UCSD-AML1 (cell line): Measurements from ENCODE around the gene MAP3K2.

Experiments used
- DNase-seq: peaks from one replicate; lab custom pipeline; 2025; ENCODE audit not compliant: unreplicated experiment; lab: John Stamatoyannopoulos, UW

Gene MAP3K2

GRCh38 chr2:127384529-127384928 lies 3.2 kb downstream of the MAP3K2 start:
- no peak for DNase-seq

GRCh38 chr2:127382831-127383230 lies 4.9 kb downstream of the MAP3K2 start:
- DNase-seq: no peak

DNA sequence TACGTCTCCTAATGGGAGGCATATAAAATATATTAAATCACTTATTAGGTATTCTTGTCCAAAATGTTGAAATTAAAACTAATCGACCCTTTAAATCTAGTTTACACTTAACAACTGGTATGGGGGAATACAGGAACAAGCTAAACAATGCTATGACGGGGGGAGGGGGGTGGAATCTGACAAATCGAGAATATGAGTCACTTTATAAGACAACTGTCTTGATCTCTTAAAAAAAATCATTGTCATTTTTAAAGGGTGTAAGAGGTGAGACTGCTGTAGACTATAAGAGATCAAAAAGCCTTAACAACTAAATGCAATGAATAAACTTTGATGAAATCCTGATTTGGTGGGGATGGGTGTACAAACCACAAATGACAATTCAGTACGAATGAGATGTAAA lies 6.0 kb downstream of the MAP3K2 start:
- DNase-seq: no peak

GRCh38 chr2:127379712-127380355 lies 7.9 kb downstream of the MAP3K2 start:
- no peak for DNase-seq

GRCh38 chr2:127378720-127379119 lies 9.1 kb downstream of the MAP3K2 start:
- DNase-seq: no peak

GRCh38 chr2:127377262-127377661 lies 10.5 kb downstream of the MAP3K2 start:
- DNase-seq: no peak

GRCh38 chr2:127376257-127376656 lies 11.5 kb downstream of the MAP3K2 start:
- no peak for DNase-seq

DNA sequence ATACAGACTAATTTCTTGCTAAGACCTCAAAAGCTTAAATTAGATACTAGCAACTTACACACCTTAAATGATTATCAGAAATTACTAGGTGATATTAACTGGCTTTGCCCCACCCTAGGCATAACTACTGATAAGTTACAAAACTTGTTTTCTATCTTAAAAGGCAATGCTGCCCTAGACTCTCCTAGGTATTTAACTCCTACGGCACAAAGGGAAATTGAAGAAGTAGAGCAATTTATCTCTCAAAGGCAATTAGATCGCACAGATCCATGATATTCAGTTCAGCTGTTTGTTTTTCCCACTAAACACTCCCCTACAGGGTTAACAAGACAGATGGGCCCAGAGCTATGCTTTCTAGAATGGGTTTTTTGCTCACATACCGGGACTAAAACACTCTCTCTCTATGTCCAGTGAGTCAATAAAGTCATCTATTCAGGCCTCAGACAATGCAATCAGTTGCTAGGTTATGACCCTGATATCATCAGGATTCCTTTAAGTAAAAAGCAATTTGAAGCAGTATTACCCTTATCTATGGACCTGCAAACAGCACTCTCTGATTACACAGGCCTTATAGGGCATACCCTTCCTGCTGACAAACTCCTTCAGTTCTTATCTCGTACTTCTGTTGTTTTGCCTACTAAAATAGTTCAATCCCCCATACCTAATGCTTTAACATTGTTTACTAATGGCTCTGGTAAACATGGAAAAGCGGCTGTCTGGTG lies 14.3 kb downstream of the MAP3K2 start:
- DNase-seq: no peak

DNA sequence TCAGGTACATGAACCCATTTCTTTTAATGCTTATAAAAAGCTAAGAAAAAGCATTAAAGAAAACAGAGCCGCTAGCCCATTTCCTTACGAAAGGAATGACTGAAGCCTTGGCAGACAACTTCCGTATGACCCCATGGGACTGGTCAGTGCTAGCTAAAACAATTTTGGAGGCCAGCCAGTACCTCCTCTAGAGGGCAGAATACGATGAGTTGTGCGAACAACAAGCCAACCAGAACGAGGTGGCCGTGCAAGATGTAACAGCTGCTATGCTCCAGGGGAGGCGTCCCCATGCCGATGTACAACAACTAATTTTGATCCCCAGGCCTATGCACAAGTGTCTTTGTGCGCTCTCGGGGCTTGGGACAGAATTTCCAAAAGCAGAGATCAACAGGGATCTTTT lies 16.7 kb downstream of the MAP3K2 start:
- no peak for DNase-seq

DNA sequence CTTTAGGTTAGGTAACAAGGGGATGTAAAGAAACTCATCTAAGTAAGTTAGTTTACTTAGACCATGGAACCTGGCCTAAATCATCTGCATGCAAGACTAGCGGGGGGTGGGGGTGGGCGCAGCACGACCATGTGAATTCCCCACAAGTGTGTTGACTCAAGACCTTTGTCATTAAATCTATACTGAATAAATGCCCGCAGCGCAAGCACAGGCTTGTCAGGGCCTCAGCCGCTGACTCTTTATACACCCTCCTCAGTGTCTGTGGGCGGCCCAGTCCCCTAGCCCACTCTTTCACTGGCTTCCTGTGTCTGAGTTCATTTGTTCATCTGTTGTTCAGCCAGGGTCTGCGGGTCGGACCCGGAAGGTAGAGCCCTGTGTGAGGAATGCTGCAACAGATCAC lies 17.8 kb downstream of the MAP3K2 start:
- DNase-seq: no peak

GRCh38 chr2:127365211-127365643 lies 22.5 kb downstream of the MAP3K2 start:
- DNase-seq: no peak

DNA sequence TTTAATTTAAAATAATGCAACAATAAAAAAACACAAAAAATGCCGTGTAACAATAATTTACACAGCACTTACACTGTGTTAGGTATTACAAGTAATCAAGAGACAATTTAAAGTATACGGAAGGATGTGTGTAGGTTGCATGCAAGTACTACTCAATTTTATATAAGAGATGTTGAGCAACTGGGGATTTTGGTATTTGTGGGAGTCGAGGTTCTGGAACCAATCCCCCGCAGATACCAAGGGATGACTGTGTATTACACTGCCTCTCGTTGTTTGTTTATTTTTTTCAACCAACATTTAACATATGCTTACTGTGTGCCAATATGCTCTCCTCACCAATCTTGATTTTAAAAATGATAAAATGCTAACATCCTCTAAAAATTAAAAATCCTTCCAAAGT lies 24.8 kb downstream of the MAP3K2 start:
- no peak for DNase-seq

DNA sequence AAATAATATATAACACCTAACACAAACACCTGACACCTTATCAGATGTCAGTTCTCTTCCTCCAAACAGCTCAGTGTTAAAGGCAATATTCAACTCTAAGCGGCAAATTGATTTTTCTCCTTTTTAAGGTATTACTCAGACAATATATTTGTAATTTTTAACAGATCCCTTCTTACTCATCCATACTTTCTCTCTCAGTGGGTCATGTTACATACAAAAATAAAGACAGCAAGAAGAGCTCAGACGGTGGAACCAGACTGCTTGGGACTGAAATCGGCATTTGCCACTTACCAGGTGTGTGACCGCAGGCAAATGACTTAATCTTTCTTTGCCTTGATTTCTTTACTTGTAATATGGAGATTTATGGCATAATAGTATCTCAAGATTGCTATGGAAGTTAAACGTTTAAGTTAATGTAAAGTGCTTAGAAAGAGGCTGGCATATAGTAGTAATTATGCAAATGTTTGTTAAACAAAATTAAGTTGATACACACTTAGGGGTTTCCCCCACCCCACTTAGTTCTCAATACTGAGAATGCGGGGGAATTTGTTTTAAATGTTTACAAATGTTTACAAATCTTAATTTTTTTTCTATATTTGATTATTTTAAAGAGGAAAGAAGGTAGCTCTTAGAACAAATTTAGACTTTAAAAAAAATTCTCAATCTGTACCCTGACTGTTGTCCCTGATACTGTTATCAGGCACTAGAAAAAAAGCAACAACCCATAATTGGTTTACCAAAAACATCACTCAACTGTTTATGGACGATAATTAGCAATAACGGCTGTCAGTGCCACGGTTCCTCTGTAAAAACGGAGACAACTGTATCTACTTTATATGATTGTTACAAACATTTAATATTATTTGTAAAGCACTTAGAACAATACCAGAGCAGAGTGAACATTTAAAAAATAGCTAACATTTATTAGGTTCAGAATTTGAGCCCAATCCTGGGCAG lies 25.6 kb downstream of the MAP3K2 start:
- no peak for DNase-seq

DNA sequence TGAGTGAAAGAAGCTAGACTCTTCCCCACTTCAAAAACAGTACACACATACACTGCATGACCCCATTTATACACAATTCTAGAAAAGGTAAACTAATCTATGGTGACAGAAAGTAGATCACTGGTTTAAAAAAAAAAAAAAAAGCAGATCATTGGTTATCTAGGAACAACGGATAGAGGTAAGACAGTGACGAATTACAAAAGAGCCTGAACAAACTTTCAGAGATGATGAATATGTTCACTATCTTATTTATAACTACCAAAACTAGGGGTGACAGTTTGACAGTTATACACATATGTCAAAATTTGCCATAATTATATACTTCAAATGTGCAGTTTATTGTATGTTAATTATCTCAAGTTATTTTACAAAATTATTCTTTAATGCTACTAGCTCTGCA lies 27.5 kb downstream of the MAP3K2 start:
- no peak for DNase-seq

GRCh38 chr2:127359520-127359919 lies 28.3 kb downstream of the MAP3K2 start:
- no peak for DNase-seq

DNA sequence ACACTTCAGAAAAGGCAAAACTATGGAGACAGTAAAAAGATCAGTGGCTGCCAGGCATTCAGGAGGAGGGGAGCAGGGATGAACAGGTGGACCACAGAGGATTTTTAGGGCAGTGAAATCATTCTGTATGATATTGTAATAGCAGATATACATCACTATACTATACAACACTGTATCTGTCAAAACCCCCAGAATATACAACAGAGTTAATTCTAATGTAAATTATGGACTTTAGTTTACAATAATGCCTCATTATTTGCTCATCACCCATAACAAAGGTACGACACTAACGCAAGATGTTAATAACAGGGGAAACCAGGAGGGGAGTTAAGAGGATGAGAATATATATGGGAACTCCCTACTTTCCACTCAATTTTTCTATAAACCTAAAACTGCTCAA lies 28.8 kb downstream of the MAP3K2 start:
- DNase-seq: no peak

GRCh38 chr2:127358044-127358443 lies 29.7 kb downstream of the MAP3K2 start:
- no peak for DNase-seq

DNA sequence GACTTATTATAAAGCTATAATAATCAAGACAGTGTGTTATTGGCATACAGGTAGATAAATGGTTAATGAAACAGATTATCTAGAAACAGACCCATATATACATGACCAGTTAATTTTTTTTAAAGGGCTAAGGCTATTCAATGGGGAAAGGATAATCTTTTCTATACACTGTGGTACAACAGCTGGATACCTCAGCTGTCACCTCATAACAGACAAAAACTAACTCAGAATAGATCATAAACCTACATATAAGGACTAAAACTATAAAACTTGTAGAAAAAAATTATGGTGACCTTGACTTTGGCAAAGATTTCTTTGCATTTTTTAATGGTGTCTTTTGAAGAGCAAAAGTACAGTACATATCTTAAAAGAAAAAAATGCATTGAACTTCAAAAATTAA lies 30.2 kb downstream of the MAP3K2 start:
- DNase-seq: no peak

DNA sequence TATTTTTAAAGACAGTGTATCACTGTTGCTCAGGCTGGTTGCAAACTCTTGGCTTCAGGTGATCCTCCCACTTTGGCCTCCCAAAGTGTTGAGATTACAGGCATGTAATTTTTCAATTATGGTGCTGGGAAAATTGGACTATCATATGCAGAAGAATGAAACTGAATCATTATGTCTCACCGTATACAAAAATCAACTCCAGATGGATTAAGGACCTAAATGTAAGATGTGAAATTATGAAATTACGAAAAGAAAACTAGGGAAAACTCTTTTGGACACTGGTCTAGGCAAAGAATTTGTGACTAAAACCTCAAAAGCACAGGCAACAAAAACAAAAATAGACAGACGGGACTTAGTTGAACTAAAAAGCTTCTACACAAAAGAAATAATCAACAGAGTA lies 31.2 kb downstream of the MAP3K2 start:
- DNase-seq: no peak

GRCh38 chr2:127355407-127356008 lies 32.3 kb downstream of the MAP3K2 start:
- no peak for DNase-seq
